ENCODE measurements around the gene IKZF4.

- TF ChIP-seq ZNF8 (CRISPR knock-in tag; IDR thresholded peaks at IDR 0.05): no peak
- no peak for TF ChIP-seq ZFP30 (CRISPR knock-in tag; IDR thresholded peaks at IDR 0.05)
- no peak for TF ChIP-seq CSRNP3 (CRISPR knock-in tag; IDR thresholded peaks at IDR 0.05)
- TF ChIP-seq ZFP3 (CRISPR knock-in tag; IDR thresholded peaks at IDR 0.05): no peak
Measured at GRCh38 chr12:56028511-56029165, 7.8 kb downstream of the IKZF4 start.

All from SK-N-SH treated with all-trans-retinoic acid at 6 μM for 48 hours (cell line).